Measurements from ENCODE around the gene CRADD. TPM values are rescaled to one million over a fixed set of nuclear protein-coding genes. Genes with fewer than 3 reads are reported as not detected.

The CRADD gene
- total and polyA plus RNA-seq, 4 donors: 6.3 to 28.9 (median 16.6) TPM

DNA sequence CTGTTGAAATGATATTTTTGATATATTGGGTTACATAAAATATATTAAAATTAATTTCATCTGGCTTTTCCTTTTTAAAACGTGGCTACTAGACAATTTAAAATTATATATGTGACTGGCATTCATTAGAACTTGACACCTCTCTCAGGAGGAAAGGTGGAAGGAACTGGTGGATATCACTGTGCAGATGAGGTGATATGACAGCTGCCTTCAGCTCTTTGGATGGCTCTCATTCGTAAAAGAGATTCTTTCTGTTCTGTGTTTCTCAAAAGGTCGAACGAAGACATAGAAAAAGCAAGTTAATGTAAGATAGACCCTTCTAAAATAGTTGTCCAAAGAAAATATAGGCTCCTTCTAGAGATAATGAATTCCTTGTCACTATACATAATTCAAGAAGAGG is 36.6 kb downstream of the CRADD start:
- TF ChIP-seq, protein P1, sequence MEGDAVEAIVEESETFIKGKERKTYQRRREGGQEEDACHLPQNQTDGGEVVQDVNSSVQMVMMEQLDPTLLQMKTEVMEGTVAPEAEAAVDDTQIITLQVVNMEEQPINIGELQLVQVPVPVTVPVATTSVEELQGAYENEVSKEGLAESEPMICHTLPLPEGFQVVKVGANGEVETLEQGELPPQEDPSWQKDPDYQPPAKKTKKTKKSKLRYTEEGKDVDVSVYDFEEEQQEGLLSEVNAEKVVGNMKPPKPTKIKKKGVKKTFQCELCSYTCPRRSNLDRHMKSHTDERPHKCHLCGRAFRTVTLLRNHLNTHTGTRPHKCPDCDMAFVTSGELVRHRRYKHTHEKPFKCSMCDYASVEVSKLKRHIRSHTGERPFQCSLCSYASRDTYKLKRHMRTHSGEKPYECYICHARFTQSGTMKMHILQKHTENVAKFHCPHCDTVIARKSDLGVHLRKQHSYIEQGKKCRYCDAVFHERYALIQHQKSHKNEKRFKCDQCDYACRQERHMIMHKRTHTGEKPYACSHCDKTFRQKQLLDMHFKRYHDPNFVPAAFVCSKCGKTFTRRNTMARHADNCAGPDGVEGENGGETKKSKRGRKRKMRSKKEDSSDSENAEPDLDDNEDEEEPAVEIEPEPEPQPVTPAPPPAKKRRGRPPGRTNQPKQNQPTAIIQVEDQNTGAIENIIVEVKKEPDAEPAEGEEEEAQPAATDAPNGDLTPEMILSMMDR (IDR thresholded peaks at IDR 0.05; ENCODE audit: control extremely low read depth, extremely low read depth): no peak
- WGBS, 2 donors: 86 to 87% methylated on average over 4 of the region's 4 CpGs
- H3K9me3 ChIP-seq (ENCODE audit: control insufficient read depth in 4 of 4, insufficient read depth in 3 of 4, low read length in 3 of 4): peaks cover 0 to 6% (median 3%) of the 10 kb centered on the region in 4 donors
- peak overlapping the region in 1 of 2 donors; percentile 70 for H3K27ac ChIP-seq (ENCODE audit: low read depth in 1 of 2, low read length in 1 of 2)
- ATAC-seq (ENCODE audit: insufficient read depth, low FRiP score): no peak
- H3K4me3 ChIP-seq: no peak overlapping the region
- no peak for DNase-seq
- peaks cover 0 to 13% (median 0%) of the 10 kb centered on the region in 5 donors for H3K4me1 ChIP-seq (ENCODE audit: control insufficient read depth in 5 of 5, insufficient read depth in 5 of 5, low read length in 5 of 5)
- H3K27me3 ChIP-seq (ENCODE audit: control insufficient read depth in 3 of 3, insufficient read depth in 3 of 3, low read length in 2 of 3): no peaks in the 10 kb centered on the region
- no peak overlapping the region for H3K9ac ChIP-seq (ENCODE audit: insufficient read depth in 1 of 2, low read length in 2 of 2)
- H3K36me3 ChIP-seq (ENCODE audit: control insufficient read depth in 4 of 4, insufficient read depth in 4 of 4, low read length in 4 of 4): no peaks in the 10 kb centered on the region

DNA sequence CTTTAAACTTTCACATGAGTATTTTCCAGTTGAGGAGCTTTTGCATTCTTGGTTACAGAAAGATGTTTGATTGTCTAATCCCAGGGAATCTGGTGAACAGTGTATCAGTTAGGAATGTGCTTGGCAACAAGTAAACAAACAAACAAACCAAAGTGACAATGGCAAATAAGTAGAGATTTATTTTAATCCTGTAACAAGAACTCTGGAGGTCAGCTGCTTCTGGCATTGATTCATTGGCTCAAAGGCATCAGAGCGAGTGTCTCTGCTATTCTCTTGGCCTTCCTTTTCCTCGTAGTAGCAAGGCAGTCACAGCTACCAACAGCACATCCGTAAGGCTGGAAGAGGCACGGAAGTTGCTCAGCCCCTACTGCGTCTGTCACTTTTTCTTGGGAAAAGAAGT is 37.2 kb downstream of the CRADD start:
- H3K36me3 ChIP-seq (ENCODE audit: control insufficient read depth in 4 of 4, insufficient read depth in 4 of 4, low read length in 4 of 4): no peaks in the 10 kb centered on the region
- peak overlapping the region in 1 of 2 donors; percentile 70 for H3K27ac ChIP-seq (ENCODE audit: low read depth in 1 of 2, low read length in 1 of 2)
- H3K9ac ChIP-seq (ENCODE audit: insufficient read depth in 1 of 2, low read length in 2 of 2): no peak overlapping the region
- ATAC-seq (ENCODE audit: insufficient read depth, low FRiP score) (no peak), DNase-seq (no peak)
- no peak overlapping the region for H3K4me3 ChIP-seq
- TF ChIP-seq, protein P1 (IDR thresholded peaks at IDR 0.05; ENCODE audit: control extremely low read depth, extremely low read depth): no peak
- H3K9me3 ChIP-seq (ENCODE audit: control insufficient read depth in 4 of 4, insufficient read depth in 3 of 4, low read length in 3 of 4): peaks cover 0 to 6% (median 3%) of the 10 kb centered on the region in 4 donors
- no peaks in the 10 kb centered on the region for H3K27me3 ChIP-seq (ENCODE audit: control insufficient read depth in 3 of 3, insufficient read depth in 3 of 3, low read length in 2 of 3)
- WGBS, 2 donors: 65 to 72% methylated on average over 5 of the region's 5 CpGs
- H3K4me1 ChIP-seq (ENCODE audit: control insufficient read depth in 5 of 5, insufficient read depth in 5 of 5, low read length in 5 of 5): peaks cover 0 to 13% (median 0%) of the 10 kb centered on the region in 5 donors

DNA sequence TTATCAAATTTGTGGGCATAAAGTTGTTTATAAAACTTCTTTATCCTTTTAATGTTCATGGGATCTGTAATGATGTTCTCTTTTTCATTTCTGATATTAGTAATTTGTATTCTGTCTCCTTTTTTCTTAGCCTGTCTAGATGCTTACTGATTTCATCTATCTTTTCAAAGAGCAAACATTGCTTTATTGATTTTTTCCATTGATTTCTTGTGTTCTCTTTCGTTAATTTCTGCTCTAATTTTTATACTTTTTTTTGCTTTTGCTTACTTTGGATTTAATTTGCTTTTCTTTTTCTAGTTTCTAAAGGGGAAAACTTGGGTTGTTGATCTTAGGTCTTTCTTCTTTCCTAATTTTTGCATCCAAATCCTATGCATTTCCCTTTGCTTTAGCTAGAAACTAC is 42.5 kb downstream of the CRADD start:
- TF ChIP-seq, protein P1 (IDR thresholded peaks at IDR 0.05; ENCODE audit: control extremely low read depth, extremely low read depth): no peak
- ATAC-seq (ENCODE audit: insufficient read depth, low FRiP score) (no peak), DNase-seq (no peak)
- WGBS, 2 donors: 92 to 96% methylated on average over 1 of the region's 1 CpG
- H3K9me3 ChIP-seq (ENCODE audit: control insufficient read depth in 4 of 4, insufficient read depth in 3 of 4, low read length in 3 of 4): peaks cover 0 to 10% (median 0%) of the 10 kb centered on the region in 4 donors
- H3K4me1 ChIP-seq (ENCODE audit: control insufficient read depth in 5 of 5, insufficient read depth in 5 of 5, low read length in 5 of 5): no peaks in the 10 kb centered on the region
- no peaks in the 10 kb centered on the region for H3K27me3 ChIP-seq (ENCODE audit: control insufficient read depth in 3 of 3, insufficient read depth in 3 of 3, low read length in 2 of 3)
- no peak overlapping the region for H3K27ac ChIP-seq (ENCODE audit: low read depth in 1 of 2, low read length in 1 of 2)
- H3K36me3 ChIP-seq (ENCODE audit: control insufficient read depth in 4 of 4, insufficient read depth in 4 of 4, low read length in 4 of 4): no peaks in the 10 kb centered on the region
- no peak overlapping the region for H3K9ac ChIP-seq (ENCODE audit: insufficient read depth in 1 of 2, low read length in 2 of 2)
- H3K4me3 ChIP-seq: no peak overlapping the region

DNA sequence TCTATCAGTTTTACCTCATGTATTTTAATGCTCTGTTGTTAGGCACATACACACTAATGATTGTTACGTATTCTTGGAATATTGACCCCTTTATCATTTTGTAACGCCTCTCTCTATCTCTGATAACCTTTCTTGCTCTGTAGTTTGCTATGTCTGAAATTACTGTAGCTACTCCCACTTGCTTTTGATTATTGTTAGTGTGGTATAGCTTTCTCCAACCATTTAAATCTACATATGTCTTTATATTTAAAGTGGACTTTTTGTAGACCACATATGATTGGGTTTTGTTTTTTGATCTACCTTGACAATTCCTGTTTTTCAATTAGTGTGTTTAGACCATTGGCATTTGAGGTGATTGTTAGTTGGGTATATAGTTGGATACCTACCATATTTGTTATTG is 43.4 kb downstream of the CRADD start:
- Histone ChIP-seq H3K27me3 (ENCODE audit: control insufficient read depth in 3 of 3, insufficient read depth in 3 of 3, low read length in 2 of 3) (no peaks in the 10 kb centered on the region), H3K27ac (ENCODE audit: low read depth in 1 of 2, low read length in 1 of 2) (no peak overlapping the region), H3K9ac (ENCODE audit: insufficient read depth in 1 of 2, low read length in 2 of 2) (no peak overlapping the region), H3K9me3 (ENCODE audit: control insufficient read depth in 4 of 4, insufficient read depth in 3 of 4, low read length in 3 of 4) (peaks cover 0 to 10% (median 0%) of the 10 kb centered on the region in 4 donors), H3K4me3 (no peak overlapping the region), H3K4me1 (ENCODE audit: control insufficient read depth in 5 of 5, insufficient read depth in 5 of 5, low read length in 5 of 5) (no peaks in the 10 kb centered on the region), H3K36me3 (ENCODE audit: control insufficient read depth in 4 of 4, insufficient read depth in 4 of 4, low read length in 4 of 4) (no peaks in the 10 kb centered on the region)
- no peak for DNase-seq
- ATAC-seq (ENCODE audit: insufficient read depth, low FRiP score): no peak
- TF ChIP-seq, protein P1 (IDR thresholded peaks at IDR 0.05; ENCODE audit: control extremely low read depth, extremely low read depth): no peak
- 95 to 98% methylated on average over 2 of the region's 2 CpGs for WGBS, 2 donors

All from lung (tissue), 12 donors.